Transverse colon (tissue), 4 donors: Measurements from ENCODE around the gene MEX3B. TPM values are rescaled to one million over a fixed set of nuclear protein-coding genes. Genes with fewer than 3 reads are reported as not detected.
A peak's percentile ranks its signal among the peaks of the same experiment; 100 is the strongest.

Source experiments
- DNase-seq: peaks from one replicate; pipeline ENCODE4 v3.0.0-alpha.2; 2019
- H3K27ac ChIP-seq, 4 donors: fragments of 200-600 bp; sonication (generic); 2 replicates each; pipeline ENCODE4 v1.5.1; 2016 to 2018; ENCODE audit warnings: inconsistent platforms in 4 of 4
- H3K27me3 ChIP-seq: fragments of 200-600 bp; sonication (generic); 2 replicates; pipeline ENCODE4 v1.5.1; 2017; ENCODE audit warnings: inconsistent platforms
- H3K36me3 ChIP-seq, 4 donors: fragments of 200-600 bp; sonication (generic); 2 replicates each; pipeline ENCODE4 v1.5.1; 2017 to 2019; ENCODE audit warnings: inconsistent platforms in 4 of 4
- H3K4me1 ChIP-seq, 4 donors: fragments of 200-600 bp; sonication (generic); 2 replicates each; pipeline ENCODE4 v1.5.1; 2017 to 2020; ENCODE audit warnings: inconsistent platforms in 4 of 4
- H3K4me3 ChIP-seq, 4 donors: fragments of 200-600 bp; sonication (generic); 1 replicate in 1 of 4; 2 replicates in 3 of 4; pipeline versions ENCODE4 v1.5.1 to v1.6.1; 2017 to 2019; ENCODE audit warnings: inconsistent platforms in 4 of 4
- H3K9me3 ChIP-seq, 2 donors: fragments of 200-600 bp; sonication (generic); 2 replicates each; pipeline ENCODE4 v1.5.1; 2017 to 2019; ENCODE audit warnings: inconsistent platforms in 2 of 2
- EP300 ChIP-seq: sonication (generic); formaldehyde crosslinking; IDR thresholded peaks from one replicate; pipeline ENCODE4 v1.6.1; 2017; ENCODE audit warnings: antibody characterized with exemption, low read depth
- POLR2A ChIP-seq: fragments of 450-650 bp; IDR thresholded peaks from one replicate; pipeline ENCODE4 v1.6.1; 2016; ENCODE audit warnings: antibody characterized with exemption, mild to moderate bottlenecking, moderate library complexity
- POLR2AphosphoS5 ChIP-seq, 3 donors: sonication (generic); formaldehyde crosslinking; IDR thresholded peaks; one replicate each; pipeline ENCODE4 v1.6.1; 2016; ENCODE audit warnings: antibody characterized with exemption in 3 of 3
- WGBS, 2 donors: methylation state at CpG; one replicate each; pipeline ENCODE4 v1.1.5; 2018; ENCODE audit warnings: low coverage in 1 of 2; 5-methylcytosine and 5-hydroxymethylcytosine counted together
- in situ Hi-C, 4 donors: fragments of 200-750 bp; cut with MboI; loops; one replicate each; pipeline versions ENCODE4 v1.15.0 to v1.15.1; 2017; ENCODE audit warnings: low sequenced_read_pairs in 3 of 4, low pct_ligation_motif_present in 1 of 4, low pct_unique_long_range_greater_than_20kb in 1 of 4
- intact Hi-C: fragments of 100-400 bp; cut with DNase I; formaldehyde crosslinking; loops from one replicate; pipeline ENCODE4 v1.15.1; 2023; ENCODE audit warnings: low total_unique reads
- total RNA-seq, 4 donors: library from RNA; depleted of rRNA; stranded (reverse); fragments of >200 nt; gene quantifications; one replicate each; pipeline ENCODE4 v1.1.0, GENCODE V29; 2016
- TF ChIP-seq, protein P1 (sequence below), 5 experiments: fragments of 200-600 bp in 3 of 5; fragments of 450-650 bp in 2 of 5; sonication (generic) in 3 of 5; IDR thresholded peaks; 1 replicate in 2 of 5; 2 replicates in 3 of 5; pipeline ENCODE4 v1.5.1; 2016 to 2017; ENCODE audit warnings: antibody characterized with exemption in 5 of 5, inconsistent platforms in 3 of 5, mild to moderate bottlenecking in 2 of 5, moderate library complexity in 1 of 5

Gene MEX3B
- total RNA-seq, 4 donors from 2014 or later = 0.68 to 14.9 (median 1.7) TPM; not detected in 1

DNA sequence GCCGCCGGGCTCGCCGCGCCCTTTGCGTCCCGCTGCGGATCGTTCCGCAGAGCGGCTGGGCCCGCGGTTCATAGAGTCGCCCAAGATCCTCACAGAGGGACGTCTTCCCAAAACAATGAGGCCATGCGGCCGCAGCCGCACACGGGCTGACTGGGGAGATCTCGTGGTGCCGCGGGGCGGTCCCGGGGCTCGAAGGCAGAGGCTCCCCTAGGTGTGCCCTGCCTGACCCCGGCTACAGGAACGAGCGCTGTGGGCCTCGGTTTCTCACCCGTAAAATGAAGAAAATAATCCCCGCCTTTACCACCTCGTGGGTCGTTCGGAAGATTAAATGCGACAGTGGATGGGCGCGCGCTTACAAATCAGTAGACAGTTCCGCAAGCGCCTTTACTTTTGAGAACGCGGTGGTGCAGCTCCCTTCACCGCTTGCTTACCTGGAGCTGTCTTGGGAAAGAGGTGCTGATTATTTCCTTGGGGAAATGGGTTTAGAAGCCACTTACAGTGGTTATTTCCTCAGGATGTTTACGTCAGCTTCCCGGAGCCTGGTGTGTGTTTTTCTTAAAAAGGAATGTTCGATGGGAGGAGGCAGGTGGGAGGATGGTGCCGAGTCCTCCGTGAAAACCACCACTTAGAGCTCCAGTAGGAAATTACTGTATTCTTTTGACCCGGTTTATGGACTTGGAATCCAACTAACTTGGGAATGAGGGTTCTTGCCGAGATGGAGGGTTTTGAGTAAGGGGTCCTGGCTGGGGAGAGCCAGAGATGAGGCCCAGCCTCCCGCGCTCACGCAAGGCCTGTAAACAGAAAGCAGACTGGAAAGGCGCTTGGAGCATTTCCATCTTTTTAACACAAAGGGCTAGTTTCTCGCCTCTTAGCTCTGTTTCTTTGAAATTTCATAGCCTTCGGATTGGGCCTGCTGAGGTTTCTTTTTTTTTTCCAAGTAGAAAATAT lies 1.9 kb upstream of the MEX3B start:
- peaks cover 7 to 25% (median 20%) of the 10 kb centered on the region in 4 donors for H3K4me1 ChIP-seq
- peak overlapping the region; percentile 45 to 90 (median 74) for H3K4me3 ChIP-seq
- no peak for DNase-seq
- TF ChIP-seq, protein P1, sequence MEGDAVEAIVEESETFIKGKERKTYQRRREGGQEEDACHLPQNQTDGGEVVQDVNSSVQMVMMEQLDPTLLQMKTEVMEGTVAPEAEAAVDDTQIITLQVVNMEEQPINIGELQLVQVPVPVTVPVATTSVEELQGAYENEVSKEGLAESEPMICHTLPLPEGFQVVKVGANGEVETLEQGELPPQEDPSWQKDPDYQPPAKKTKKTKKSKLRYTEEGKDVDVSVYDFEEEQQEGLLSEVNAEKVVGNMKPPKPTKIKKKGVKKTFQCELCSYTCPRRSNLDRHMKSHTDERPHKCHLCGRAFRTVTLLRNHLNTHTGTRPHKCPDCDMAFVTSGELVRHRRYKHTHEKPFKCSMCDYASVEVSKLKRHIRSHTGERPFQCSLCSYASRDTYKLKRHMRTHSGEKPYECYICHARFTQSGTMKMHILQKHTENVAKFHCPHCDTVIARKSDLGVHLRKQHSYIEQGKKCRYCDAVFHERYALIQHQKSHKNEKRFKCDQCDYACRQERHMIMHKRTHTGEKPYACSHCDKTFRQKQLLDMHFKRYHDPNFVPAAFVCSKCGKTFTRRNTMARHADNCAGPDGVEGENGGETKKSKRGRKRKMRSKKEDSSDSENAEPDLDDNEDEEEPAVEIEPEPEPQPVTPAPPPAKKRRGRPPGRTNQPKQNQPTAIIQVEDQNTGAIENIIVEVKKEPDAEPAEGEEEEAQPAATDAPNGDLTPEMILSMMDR (IDR thresholded peaks at IDR 0.05) = peak in 1 of 5 experiments; percentile 25
- TF ChIP-seq POLR2AphosphoS5 (IDR thresholded peaks at IDR 0.05) = no peak
- TF ChIP-seq POLR2A = no peak
- no peak for TF ChIP-seq EP300
- no peaks in the 10 kb centered on the region for H3K36me3 ChIP-seq
- 14 to 71% methylated on average over 4 to 54 of the region's 56 CpGs for WGBS, 2 donors
- in situ Hi-C loops = no loop called here
- intact Hi-C loops = no loop called here
- peaks cover 44% of the 10 kb centered on the region for H3K27me3 ChIP-seq
- H3K9me3 ChIP-seq = no peaks in the 10 kb centered on the region
- H3K27ac ChIP-seq = peak overlapping the region; percentile 91 to 97 (median 94)

DNA sequence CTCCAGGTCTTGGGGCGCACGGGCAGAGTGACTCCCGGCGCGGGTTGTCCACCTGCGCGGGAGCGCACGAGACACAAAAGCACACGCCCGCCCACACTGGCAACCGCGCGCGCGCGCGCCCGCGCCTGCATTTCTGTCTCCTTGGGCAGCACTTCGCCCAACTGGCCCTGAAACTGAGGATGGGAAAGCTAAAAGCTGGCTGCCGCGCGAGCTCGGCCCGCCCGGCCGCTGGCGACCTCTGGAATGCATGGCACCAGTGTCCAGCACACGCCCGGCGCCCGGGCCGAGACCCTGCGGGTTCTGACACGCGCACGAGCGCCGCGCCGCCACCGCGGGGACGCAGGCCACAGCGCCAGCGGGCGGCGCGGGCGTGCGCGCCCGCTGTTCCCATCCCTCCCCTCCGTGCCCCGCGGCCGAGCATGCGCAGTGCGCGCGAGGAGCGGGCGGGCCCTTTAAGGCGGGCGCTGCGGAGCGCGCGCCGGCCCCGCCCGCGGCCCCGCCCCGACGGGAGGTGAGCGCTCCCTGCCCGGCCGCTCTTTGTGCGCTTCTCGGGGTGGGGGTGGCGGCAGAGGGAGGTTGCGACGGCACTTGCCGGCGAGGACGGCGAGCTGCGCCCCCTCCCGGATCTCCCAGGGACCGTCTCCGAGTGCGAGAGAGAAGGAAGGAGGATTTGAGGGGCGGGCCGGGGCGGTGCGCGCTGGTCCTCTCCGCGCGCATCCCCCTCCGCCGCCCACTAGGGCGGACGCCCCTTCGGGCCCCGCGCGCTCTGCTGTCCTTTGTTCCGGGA lies 1.0 kb upstream of the MEX3B start:
- 0% methylated on average over 62 of the region's 111 CpGs; no CpG with 5 or more reads in 1 of the 2 donors for WGBS, 2 donors
- H3K9me3 ChIP-seq = no peaks in the 10 kb centered on the region
- peak; percentile 88 for DNase-seq
- H3K27ac ChIP-seq = peak overlapping the region; percentile 91 to 97 (median 94)
- no peaks in the 10 kb centered on the region for H3K36me3 ChIP-seq
- intact Hi-C loops (no loop called here), in situ Hi-C loops (no loop called here)
- peaks cover 7 to 25% (median 20%) of the 10 kb centered on the region in 4 donors for H3K4me1 ChIP-seq
- peaks cover 43% of the 10 kb centered on the region for H3K27me3 ChIP-seq
- TF ChIP-seq EP300 (no peak), POLR2A (peak; percentile 14), POLR2AphosphoS5 (IDR thresholded peaks at IDR 0.05) (peak; percentile 5 to 36 (median 15))
- TF ChIP-seq, protein P1 (IDR thresholded peaks at IDR 0.05) = peak; percentile 53 to 65 (median 58)
- peak overlapping the region; percentile 69 to 90 (median 78) for H3K4me3 ChIP-seq

DNA sequence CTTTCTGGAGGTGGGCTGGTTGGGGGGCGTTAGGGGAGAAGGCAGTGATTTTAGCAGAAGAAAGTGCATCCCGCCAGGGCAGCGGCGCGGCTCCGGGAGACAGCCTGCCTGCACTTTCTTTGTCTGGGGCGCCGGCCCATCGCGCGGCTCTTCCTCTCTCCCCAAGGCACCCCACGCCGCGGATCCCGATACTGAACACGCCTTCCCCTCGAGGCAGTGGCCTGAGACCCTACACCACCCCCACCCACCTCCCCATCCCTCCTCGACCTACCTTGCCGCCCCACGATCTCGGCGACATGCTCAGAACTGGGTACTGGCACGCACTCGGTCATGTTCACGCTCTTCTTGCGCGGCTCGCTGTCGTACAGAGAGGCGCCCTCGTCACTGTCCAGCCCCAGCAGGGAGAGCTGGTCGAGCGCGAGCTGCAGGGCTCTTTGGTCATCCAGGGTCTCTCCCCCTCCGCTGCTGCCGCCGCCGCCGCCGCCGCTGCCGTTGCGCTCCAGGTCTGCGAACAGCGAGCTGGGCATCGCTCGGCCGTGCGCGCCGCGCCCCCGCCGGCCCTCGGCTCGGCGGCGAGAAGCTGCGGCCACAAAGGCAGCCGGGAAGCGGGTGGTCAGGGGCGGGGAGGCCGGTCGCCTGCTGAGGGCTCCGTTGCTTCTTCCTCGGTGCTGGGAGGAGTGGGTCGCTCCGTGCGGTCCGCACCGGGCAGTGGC lies 483 bp downstream of the MEX3B start:
- 0% methylated on average over 8 to 42 of the region's 71 CpGs for WGBS, 2 donors
- Histone ChIP-seq H3K27me3 (peaks cover 37% of the 10 kb centered on the region), H3K4me1 (peaks cover 7 to 33% (median 25%) of the 10 kb centered on the region in 4 donors), H3K36me3 (no peaks in the 10 kb centered on the region), H3K27ac (peak overlapping the region; percentile 91 to 97 (median 94)), H3K4me3 (peak overlapping the region; percentile 30 to 90 (median 74)), H3K9me3 (no peaks in the 10 kb centered on the region)
- in situ Hi-C loops (no loop called here), intact Hi-C loops (no loop called here)
- no peak for TF ChIP-seq EP300
- TF ChIP-seq, protein P1 (IDR thresholded peaks at IDR 0.05) = no peak
- peak; percentile 20 for DNase-seq
